Measurements from ENCODE around the gene ZNF438.
"Not testable (repeated sequence)": the region's sequence is repeated elsewhere in the genome, so short reads cannot be mapped to it uniquely, and the experiment has no call there.

ZNF438 gene

GRCh38 chr10:30800368-30800767, 231.3 kb downstream of the ZNF438 start:
- no peak for DNase-seq (ENCODE audit: low spot score)
- POLR2A ChIA-PET (ENCODE audit: low non-redundant PET): no interaction called here
- CTCF ChIA-PET: no interaction called here
- no peak overlapping the region for H3K27ac ChIP-seq
- TF ChIP-seq CTCF (conservative IDR thresholded peaks at IDR 0.05; ENCODE audit: low read depth): no peak

GRCh38 chr10:30798646-30799185, 232.9 kb downstream of the ZNF438 start:
- CTCF ChIA-PET: no interaction called here
- POLR2A ChIA-PET (ENCODE audit: low non-redundant PET): no interaction called here
- TF ChIP-seq CTCF (conservative IDR thresholded peaks at IDR 0.05; ENCODE audit: low read depth): no peak
- no peak for DNase-seq (ENCODE audit: low spot score)
- H3K27ac ChIP-seq: no peak overlapping the region

GRCh38 chr10:30795024-30795423, 236.6 kb downstream of the ZNF438 start:
- DNase-seq (ENCODE audit: low spot score); POLR2A ChIA-PET (ENCODE audit: low non-redundant PET); H3K27ac ChIP-seq: not testable (repeated sequence)
- CTCF ChIA-PET: interaction anchor here (0.5 kb wide), 1 partner anchor 124 kb away, joined by 3 read pairs; no protein-coding TSS in a partner anchor
